Upper lobe of left lung (tissue), 4 donors: Measurements from ENCODE around the gene GRID1.

Experiments
- POLR2AphosphoS5 ChIP-seq, 2 donors: sonication (generic); formaldehyde crosslinking; IDR thresholded peaks; one replicate each; pipeline ENCODE4 v1.5.1; 2017; ENCODE audit warnings: antibody characterized with exemption in 2 of 2
- TF ChIP-seq, protein P1 (sequence below), 6 experiments: fragments of 450-650 bp in 4 of 6; fragments of 200-600 bp in 2 of 6; sonication (generic) in 2 of 6; IDR thresholded peaks; one replicate each; pipeline ENCODE4 v1.5.1; 2016 to 2019; ENCODE audit warnings: antibody characterized with exemption in 6 of 6

DNA sequence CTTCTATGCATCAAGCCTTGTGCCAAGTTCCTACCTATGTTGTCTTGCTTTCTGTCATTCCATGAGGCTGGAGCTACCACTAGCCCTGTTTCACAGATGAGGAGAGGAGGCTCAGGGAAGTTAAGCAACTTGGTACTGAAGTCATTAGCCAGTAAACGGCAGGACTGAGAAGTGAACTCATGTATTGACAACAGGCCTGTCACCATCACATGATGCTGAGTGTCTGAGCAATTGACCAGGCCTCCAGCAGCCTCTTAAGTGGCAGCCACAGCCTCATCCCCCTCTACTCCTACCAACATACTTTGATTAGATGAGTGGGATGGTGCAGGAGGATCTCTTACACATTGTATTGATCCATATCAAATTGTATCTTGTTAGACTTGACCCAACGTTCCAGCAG is 317.6 kb downstream of the GRID1 start:
- TF ChIP-seq, protein P1, sequence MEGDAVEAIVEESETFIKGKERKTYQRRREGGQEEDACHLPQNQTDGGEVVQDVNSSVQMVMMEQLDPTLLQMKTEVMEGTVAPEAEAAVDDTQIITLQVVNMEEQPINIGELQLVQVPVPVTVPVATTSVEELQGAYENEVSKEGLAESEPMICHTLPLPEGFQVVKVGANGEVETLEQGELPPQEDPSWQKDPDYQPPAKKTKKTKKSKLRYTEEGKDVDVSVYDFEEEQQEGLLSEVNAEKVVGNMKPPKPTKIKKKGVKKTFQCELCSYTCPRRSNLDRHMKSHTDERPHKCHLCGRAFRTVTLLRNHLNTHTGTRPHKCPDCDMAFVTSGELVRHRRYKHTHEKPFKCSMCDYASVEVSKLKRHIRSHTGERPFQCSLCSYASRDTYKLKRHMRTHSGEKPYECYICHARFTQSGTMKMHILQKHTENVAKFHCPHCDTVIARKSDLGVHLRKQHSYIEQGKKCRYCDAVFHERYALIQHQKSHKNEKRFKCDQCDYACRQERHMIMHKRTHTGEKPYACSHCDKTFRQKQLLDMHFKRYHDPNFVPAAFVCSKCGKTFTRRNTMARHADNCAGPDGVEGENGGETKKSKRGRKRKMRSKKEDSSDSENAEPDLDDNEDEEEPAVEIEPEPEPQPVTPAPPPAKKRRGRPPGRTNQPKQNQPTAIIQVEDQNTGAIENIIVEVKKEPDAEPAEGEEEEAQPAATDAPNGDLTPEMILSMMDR (IDR thresholded peaks at IDR 0.05), result no peak
- TF ChIP-seq POLR2AphosphoS5 (IDR thresholded peaks at IDR 0.05), result no peak
